Large intestine (tissue), 3 donors: Measurements from ENCODE around the gene TRAK2. TPM values are rescaled to one million over a fixed set of nuclear protein-coding genes. Genes with fewer than 3 reads are reported as not detected.

Experiments
- DNase-seq, 2 donors: peaks; one replicate each; pipeline versions ENCODE4 v3.0.0 to v3.0.0-alpha.2; 2013
- H3K27ac ChIP-seq: one replicate; pipeline ENCODE4 v1.5.1; 2013; ENCODE audit warnings: low read length
- H3K27me3 ChIP-seq: 2 replicates; pipeline ENCODE4 v1.6.1; 2013; ENCODE audit warnings: low read length; ENCODE audit not compliant: control insufficient read depth, insufficient read depth
- H3K36me3 ChIP-seq: 2 replicates; pipeline ENCODE4 v1.6.1; 2013; ENCODE audit warnings: low read length; ENCODE audit not compliant: control insufficient read depth, insufficient read depth
- H3K4me1 ChIP-seq: one replicate; pipeline ENCODE4 v1.6.1; 2013; ENCODE audit warnings: low read length; ENCODE audit not compliant: control insufficient read depth, insufficient read depth
- H3K4me3 ChIP-seq: one replicate; pipeline ENCODE4 v1.5.1; 2013; ENCODE audit warnings: low read length
- H3K9me3 ChIP-seq: one replicate; pipeline ENCODE4 v1.6.1; 2013; ENCODE audit warnings: mild to moderate bottlenecking, low read depth, low read length, moderate library complexity; ENCODE audit not compliant: control insufficient read depth
- WGBS: methylation state at CpG from one replicate; pipeline ENCODE4 v1.1.5; 2013; ENCODE audit warnings: low lambda C conversion rate; ENCODE audit not compliant: insufficient coverage; 5-methylcytosine and 5-hydroxymethylcytosine counted together
- polyA plus RNA-seq: library from polyadenylated mRNA; unstranded; fragments of 120-200 nt; gene quantifications from one replicate; pipeline ENCODE4 v1.2.1, GENCODE V29; 2013

TRAK2 gene
- polyA plus RNA-seq, 1 donor, result 24.5 TPM

GRCh38 chr2:201419057-201419635, 32.1 kb downstream of the TRAK2 start:
- Histone ChIP-seq H3K4me1 (no peaks in the 10 kb centered on the region), H3K36me3 (peaks cover 6% of the 10 kb centered on the region), H3K4me3 (no peak overlapping the region), H3K27ac (no peak overlapping the region), H3K27me3 (no peaks in the 10 kb centered on the region), H3K9me3 (no peaks in the 10 kb centered on the region)
- no peak for DNase-seq
- no CpG with 5 or more reads among the region's 3 CpGs for WGBS

GRCh38 chr2:201415149-201415548, 36.1 kb downstream of the TRAK2 start:
- H3K4me3 ChIP-seq, result no peak overlapping the region
- WGBS, result 75% methylated on average over 2 of the region's 2 CpGs
- H3K36me3 ChIP-seq, result peaks cover 9% of the 10 kb centered on the region
- no peaks in the 10 kb centered on the region for H3K4me1 ChIP-seq
- DNase-seq, result no peak
- H3K27me3 ChIP-seq, result no peaks in the 10 kb centered on the region
- no peak overlapping the region for H3K27ac ChIP-seq
- no peaks in the 10 kb centered on the region for H3K9me3 ChIP-seq

- H3K4me3 ChIP-seq, result no peak overlapping the region
- no peak for DNase-seq
- H3K36me3 ChIP-seq, result peaks cover 6% of the 10 kb centered on the region
- WGBS, result 80% methylated on average over 1 of the region's 3 CpGs
- no peak overlapping the region for H3K27ac ChIP-seq
- no peaks in the 10 kb centered on the region for H3K4me1 ChIP-seq
- H3K9me3 ChIP-seq, result no peaks in the 10 kb centered on the region
- H3K27me3 ChIP-seq, result no peaks in the 10 kb centered on the region
These were observed 36.9 kb downstream of the TRAK2 start for GRCh38 chr2:201414099-201415023.

GRCh38 chr2:201413552-201413951, 37.7 kb downstream of the TRAK2 start:
- no peaks in the 10 kb centered on the region for H3K4me1 ChIP-seq
- H3K27ac ChIP-seq, result no peak overlapping the region
- H3K9me3 ChIP-seq, result no peaks in the 10 kb centered on the region
- H3K27me3 ChIP-seq, result no peaks in the 10 kb centered on the region
- WGBS, result 83% methylated on average over 1 of the region's 4 CpGs
- no peak overlapping the region for H3K4me3 ChIP-seq
- H3K36me3 ChIP-seq, result peaks cover 6% of the 10 kb centered on the region
- DNase-seq, result no peak

- Histone ChIP-seq H3K27ac (no peak overlapping the region), H3K9me3 (no peaks in the 10 kb centered on the region), H3K4me1 (no peaks in the 10 kb centered on the region), H3K27me3 (no peaks in the 10 kb centered on the region), H3K4me3 (no peak overlapping the region), H3K36me3 (peaks cover 5% of the 10 kb centered on the region)
- no CpG with 5 or more reads among the region's 2 CpGs for WGBS
- DNase-seq, result no peak
These were observed 38.1 kb downstream of the TRAK2 start for GRCh38 chr2:201413143-201413542.

- H3K27me3 ChIP-seq, result no peaks in the 10 kb centered on the region
- no peaks in the 10 kb centered on the region for H3K4me1 ChIP-seq
- H3K9me3 ChIP-seq, result no peaks in the 10 kb centered on the region
- no peak overlapping the region for H3K4me3 ChIP-seq
- no peak overlapping the region for H3K27ac ChIP-seq
- DNase-seq, result no peak
- peaks cover 4% of the 10 kb centered on the region for H3K36me3 ChIP-seq
These were observed 39.8 kb downstream of the TRAK2 start for GRCh38 chr2:201411421-201411820.

- peaks cover 21% of the 10 kb centered on the region for H3K4me1 ChIP-seq
- H3K4me3 ChIP-seq, result no peak overlapping the region
- no peak overlapping the region for H3K27ac ChIP-seq
- no peaks in the 10 kb centered on the region for H3K9me3 ChIP-seq
- H3K27me3 ChIP-seq, result no peaks in the 10 kb centered on the region
- peaks cover 4% of the 10 kb centered on the region for H3K36me3 ChIP-seq
- WGBS, result 96% methylated on average over 3 of the region's 3 CpGs
- DNase-seq, result no peak
These were observed 42.3 kb downstream of the TRAK2 start for GRCh38 chr2:201408931-201409330.

- WGBS, result no CpG with 5 or more reads among the region's 2 CpGs
- DNase-seq, result no peak
- Histone ChIP-seq H3K4me1 (peaks cover 25% of the 10 kb centered on the region), H3K27ac (no peak overlapping the region), H3K27me3 (no peaks in the 10 kb centered on the region), H3K36me3 (peaks cover 4% of the 10 kb centered on the region), H3K9me3 (no peaks in the 10 kb centered on the region), H3K4me3 (no peak overlapping the region)
These were observed 44.0 kb downstream of the TRAK2 start for GRCh38 chr2:201407265-201407664.

- WGBS, result 50% methylated on average over 2 of the region's 3 CpGs
- DNase-seq, result peak; percentile 48 to 78
- H3K27ac ChIP-seq, result peak overlapping the region; percentile 79
- peaks cover 4% of the 10 kb centered on the region for H3K36me3 ChIP-seq
- H3K4me3 ChIP-seq, result no peak overlapping the region
- no peaks in the 10 kb centered on the region for H3K9me3 ChIP-seq
- no peaks in the 10 kb centered on the region for H3K27me3 ChIP-seq
- peaks cover 28% of the 10 kb centered on the region for H3K4me1 ChIP-seq
These were observed 45.1 kb downstream of the TRAK2 start for GRCh38 chr2:201406077-201406662.

GRCh38 chr2:201404699-201405280, 46.5 kb downstream of the TRAK2 start:
- Histone ChIP-seq H3K4me1 (peaks cover 28% of the 10 kb centered on the region), H3K27ac (peak overlapping the region; percentile 79), H3K36me3 (no peaks in the 10 kb centered on the region), H3K27me3 (no peaks in the 10 kb centered on the region), H3K4me3 (no peak overlapping the region), H3K9me3 (no peaks in the 10 kb centered on the region)
- no CpG with 5 or more reads among the region's 3 CpGs for WGBS
- peak in 1 of 2 donors; percentile 60 for DNase-seq
